ENCODE results near the gene GPHN.

The GPHN gene

DNA sequence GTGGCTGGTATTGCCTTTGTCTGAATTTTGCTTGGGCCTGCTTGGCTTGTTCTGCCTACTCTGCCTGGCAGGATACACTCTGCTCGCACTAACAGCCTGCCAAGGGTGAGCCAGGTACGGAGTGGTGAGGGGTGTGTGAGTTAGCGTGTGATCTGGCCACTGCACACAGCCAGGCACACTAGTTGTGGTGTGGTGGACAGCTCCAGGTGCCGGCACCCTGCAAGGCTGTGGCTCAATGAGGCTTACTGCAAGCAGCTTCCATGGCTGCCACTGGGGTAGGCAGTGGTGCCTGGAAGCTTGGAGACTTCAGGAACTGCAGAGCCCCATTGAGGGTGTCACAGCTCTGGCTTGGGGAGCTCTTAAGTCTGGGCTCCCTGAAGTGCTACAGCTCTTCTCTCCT lies 87.4 kb downstream of the GPHN start:
- Histone ChIP-seq H3K4me1 (peaks cover 2% of the 10 kb centered on the region; the same call in 1 of the 2 replicates), H3K36me3 (replicated peaks) (no peaks in the 10 kb centered on the region), H3K27me3 (ENCODE audit: low read depth) (no peaks in the 10 kb centered on the region), H3K9me3 (peaks cover 4% of the 10 kb centered on the region; the same call in 1 of the 2 replicates), H3K4me3 (no peak overlapping the region)
- no peak for DNase-seq (ENCODE audit: low spot score in 2 of 2)
- in situ Hi-C loops (cut with MboI; ENCODE audit: low sequenced_read_pairs) = no loop called here

DNA sequence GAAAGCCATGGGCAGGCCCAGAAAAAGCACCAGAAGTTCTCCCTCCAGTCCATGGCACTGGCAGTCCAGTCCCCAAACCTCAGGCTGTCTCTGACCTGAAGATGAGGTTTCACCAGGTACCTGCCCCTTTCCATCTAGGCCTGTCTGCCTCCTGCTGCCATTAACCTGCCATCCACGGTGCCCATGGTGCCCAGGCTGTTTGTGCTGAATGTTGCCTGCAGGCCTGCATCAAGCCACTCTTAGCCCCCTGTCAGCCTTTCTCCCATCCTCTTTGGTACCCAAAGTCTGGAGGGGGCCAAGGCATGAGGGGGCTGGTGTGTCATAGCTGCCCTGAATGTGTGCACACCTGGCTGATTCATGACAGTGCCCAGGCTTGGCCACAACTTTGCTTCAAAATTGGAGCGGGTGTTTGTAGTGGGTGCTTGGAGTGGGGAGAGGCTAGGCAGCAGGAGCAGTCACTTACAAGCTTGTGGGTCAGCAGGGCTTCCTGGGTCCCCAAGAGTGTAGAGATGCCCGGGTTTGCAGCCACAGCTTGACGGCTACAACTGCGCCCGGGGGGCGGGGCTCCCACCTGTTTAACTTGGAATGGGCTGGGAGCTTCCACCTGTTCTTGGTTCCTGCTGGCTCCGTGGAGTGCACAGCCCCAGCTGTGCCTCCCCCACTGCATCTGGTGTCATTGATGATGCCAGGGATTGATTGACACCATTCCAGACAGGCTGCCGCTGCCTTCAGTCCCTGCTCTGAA lies 88.5 kb downstream of the GPHN start:
- Histone ChIP-seq H3K9me3 (peaks cover 4% of the 10 kb centered on the region; the same call in 1 of the 2 replicates), H3K36me3 (replicated peaks) (no peaks in the 10 kb centered on the region), H3K4me1 (peaks cover 4% of the 10 kb centered on the region; the same call in 1 of the 2 replicates), H3K4me3 (no peak overlapping the region), H3K27me3 (ENCODE audit: low read depth) (no peaks in the 10 kb centered on the region)
- DNase-seq (ENCODE audit: low spot score in 2 of 2) = no peak
- in situ Hi-C loops (cut with MboI; ENCODE audit: low sequenced_read_pairs) = no loop called here

DNA sequence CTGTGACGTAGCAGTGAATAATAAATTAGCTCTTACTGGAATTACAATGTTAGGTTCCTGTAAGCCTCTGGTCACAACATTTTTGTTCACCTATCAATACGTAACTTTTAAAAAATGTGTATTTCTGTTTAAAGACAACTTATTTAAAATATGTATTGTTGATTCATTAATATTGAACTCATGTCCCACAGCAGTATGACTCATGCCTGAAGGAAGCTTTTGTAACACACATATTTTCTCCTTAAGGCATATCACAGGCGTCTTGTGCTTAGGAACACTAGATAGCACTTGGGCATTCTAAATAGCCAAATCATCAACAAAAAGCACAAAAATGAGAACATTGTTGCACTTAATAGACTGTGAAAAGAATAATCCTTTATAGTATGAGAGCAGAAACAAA lies 92.5 kb downstream of the GPHN start:
- Histone ChIP-seq H3K27me3 (ENCODE audit: low read depth) (no peaks in the 10 kb centered on the region), H3K9me3 (no peaks in the 10 kb centered on the region), H3K36me3 (replicated peaks) (no peaks in the 10 kb centered on the region), H3K4me1 (peaks cover 4% of the 10 kb centered on the region; the same call in 1 of the 2 replicates), H3K4me3 (no peak overlapping the region)
- in situ Hi-C loops (cut with MboI; ENCODE audit: low sequenced_read_pairs) = no loop called here
- no peak for DNase-seq (ENCODE audit: low spot score in 2 of 2)

DNA sequence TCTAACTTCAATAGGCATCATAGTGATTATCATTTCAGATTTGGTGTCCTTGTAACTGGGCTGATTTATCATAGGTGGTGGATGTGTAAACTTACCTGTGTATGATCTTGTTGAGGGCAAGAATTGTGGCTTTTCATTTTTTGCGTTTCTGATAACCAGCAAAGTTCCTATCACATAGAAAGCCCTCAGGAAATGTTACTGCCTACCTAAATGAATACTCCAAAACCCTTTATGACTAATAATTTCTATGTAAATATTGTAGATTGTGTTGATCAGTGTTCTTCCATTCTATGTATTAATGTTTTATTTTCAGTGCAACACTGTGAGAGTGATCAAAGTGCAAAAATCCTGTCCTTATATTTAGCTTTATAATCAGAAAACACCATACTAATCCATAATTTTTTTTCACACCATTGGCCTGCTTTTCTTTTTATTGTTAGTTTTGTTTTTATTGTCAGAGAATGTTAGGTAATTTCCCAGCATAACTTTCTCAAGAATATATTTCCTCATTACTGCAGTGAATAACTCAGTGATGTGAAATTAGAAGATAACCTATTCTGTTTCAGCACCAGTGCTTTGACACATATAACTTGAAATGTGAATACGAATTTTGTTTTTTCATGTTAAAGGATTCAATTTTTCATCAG lies 94.1 kb downstream of the GPHN start:
- no peaks in the 10 kb centered on the region for H3K36me3 ChIP-seq (replicated peaks)
- peaks cover 11% of the 10 kb centered on the region for H3K4me1 ChIP-seq
- no peak overlapping the region for H3K4me3 ChIP-seq
- no peak for DNase-seq (ENCODE audit: low spot score in 2 of 2)
- no peaks in the 10 kb centered on the region for H3K27me3 ChIP-seq (ENCODE audit: low read depth)
- in situ Hi-C loops (cut with MboI; ENCODE audit: low sequenced_read_pairs) = no loop called here
- H3K9me3 ChIP-seq = no peaks in the 10 kb centered on the region

DNA sequence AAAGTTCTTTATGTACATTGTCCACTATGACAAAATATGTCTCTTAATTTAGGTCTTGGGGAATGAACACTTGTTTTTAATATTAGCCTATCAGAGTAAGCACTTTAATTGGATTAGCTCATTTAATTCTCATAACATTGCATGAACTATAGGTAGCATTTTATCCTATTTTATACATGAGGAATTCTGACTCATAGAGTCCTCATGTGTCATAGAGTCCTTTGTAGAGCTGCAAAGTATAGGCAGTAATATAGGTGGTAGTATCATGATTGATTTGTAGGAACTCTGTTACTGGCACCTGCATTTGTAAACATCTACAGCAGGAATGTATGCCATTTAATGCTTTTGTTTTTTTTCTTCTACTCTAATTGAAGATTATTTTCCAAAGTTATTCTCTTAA lies 96.0 kb downstream of the GPHN start:
- no peaks in the 10 kb centered on the region for H3K27me3 ChIP-seq (ENCODE audit: low read depth)
- in situ Hi-C loops (cut with MboI; ENCODE audit: low sequenced_read_pairs) = no loop called here
- H3K4me1 ChIP-seq = peaks cover 30% of the 10 kb centered on the region
- no peaks in the 10 kb centered on the region for H3K36me3 ChIP-seq (replicated peaks)
- no peak for DNase-seq (ENCODE audit: low spot score in 2 of 2)
- no peak overlapping the region for H3K4me3 ChIP-seq
- H3K9me3 ChIP-seq = no peaks in the 10 kb centered on the region

DNA sequence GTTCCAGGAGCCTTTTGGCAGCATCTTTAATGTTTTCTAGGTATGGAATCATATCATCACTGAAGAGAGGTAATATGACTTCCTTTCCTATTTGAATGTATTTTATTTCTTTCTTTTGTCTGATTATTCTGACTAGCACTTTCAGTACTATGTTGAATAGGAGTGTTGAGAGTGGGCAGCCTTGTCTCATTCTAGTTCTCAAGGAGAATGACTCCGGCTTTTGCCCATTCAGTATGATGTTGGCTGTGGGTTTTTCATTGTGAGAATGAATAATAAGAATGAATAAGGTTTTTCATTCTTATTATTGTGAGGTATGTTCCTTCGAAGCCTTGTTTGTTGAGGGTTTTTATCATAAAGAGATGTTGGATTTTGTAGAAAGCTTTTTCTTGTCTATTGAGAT lies 98.9 kb downstream of the GPHN start:
- in situ Hi-C loops (cut with MboI; ENCODE audit: low sequenced_read_pairs) = loop anchor here (5.0 kb wide), 1 partner anchor 100 kb away; the partner anchor contains the start of gene GPHN
- Histone ChIP-seq H3K4me3 (no peak overlapping the region), H3K36me3 (replicated peaks) (no peaks in the 10 kb centered on the region), H3K9me3 (no peaks in the 10 kb centered on the region), H3K27me3 (ENCODE audit: low read depth) (no peaks in the 10 kb centered on the region), H3K4me1 (peaks cover 36% of the 10 kb centered on the region)
- peak; percentile 42 to 46 for DNase-seq (ENCODE audit: low spot score in 2 of 2)

DNA sequence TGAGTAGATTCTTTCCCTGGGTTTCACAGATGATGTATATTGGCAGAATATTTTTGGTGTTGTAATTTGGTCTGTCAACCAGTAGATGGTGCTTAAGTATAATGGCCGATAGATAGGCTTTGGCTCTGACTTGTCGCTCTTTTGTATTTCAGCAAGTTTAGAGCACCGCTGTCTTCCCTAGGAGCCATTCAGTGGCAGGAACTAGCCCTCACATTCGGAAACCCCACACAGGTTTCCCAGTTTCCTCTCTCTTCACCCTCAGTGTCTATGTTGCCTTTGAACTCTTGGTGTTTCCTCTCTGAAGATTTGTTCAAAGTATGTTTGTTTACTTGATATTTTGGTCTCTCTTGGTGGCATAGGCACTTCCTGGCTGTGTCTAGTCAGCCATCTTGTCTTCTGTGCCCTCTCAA lies 102.2 kb downstream of the GPHN start:
- H3K36me3 ChIP-seq (replicated peaks) = no peaks in the 10 kb centered on the region
- DNase-seq (ENCODE audit: low spot score in 2 of 2) = peak; percentile 32 to 62
- H3K4me1 ChIP-seq = peaks cover 36% of the 10 kb centered on the region
- H3K4me3 ChIP-seq = peak overlapping the region; percentile 5; the same call in 1 of the 2 replicates
- no peaks in the 10 kb centered on the region for H3K27me3 ChIP-seq (ENCODE audit: low read depth)
- no peaks in the 10 kb centered on the region for H3K9me3 ChIP-seq
- in situ Hi-C loops (cut with MboI; ENCODE audit: low sequenced_read_pairs) = no loop called here

DNA sequence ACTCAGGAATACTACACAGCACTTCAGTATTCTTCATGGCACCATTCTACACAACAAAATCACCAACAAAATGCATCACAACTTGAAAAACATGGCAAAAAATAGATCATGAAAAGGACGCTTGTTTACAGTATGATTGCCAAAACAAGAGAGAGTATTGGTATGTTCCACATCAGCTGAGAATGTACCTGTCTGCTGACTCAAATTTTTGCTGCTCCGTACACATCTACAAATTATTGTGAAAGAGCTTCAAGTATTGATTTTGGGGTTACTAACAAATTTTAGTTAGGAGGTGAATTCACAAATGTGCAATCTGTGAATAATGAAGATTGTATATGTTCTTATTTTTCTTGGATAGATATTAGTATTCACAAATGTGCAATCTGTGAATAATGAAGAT lies 105.4 kb downstream of the GPHN start:
- Histone ChIP-seq H3K9me3 (0 out of 2 replicates have a peak, but pooled peaks cover 3% of the 10 kb centered on the region), H3K4me1 (peaks cover 15% of the 10 kb centered on the region), H3K36me3 (replicated peaks) (no peaks in the 10 kb centered on the region), H3K27me3 (ENCODE audit: low read depth) (no peaks in the 10 kb centered on the region), H3K4me3 (no peak overlapping the region)
- in situ Hi-C loops (cut with MboI; ENCODE audit: low sequenced_read_pairs) = no loop called here
- no peak for DNase-seq (ENCODE audit: low spot score in 2 of 2)

DNA sequence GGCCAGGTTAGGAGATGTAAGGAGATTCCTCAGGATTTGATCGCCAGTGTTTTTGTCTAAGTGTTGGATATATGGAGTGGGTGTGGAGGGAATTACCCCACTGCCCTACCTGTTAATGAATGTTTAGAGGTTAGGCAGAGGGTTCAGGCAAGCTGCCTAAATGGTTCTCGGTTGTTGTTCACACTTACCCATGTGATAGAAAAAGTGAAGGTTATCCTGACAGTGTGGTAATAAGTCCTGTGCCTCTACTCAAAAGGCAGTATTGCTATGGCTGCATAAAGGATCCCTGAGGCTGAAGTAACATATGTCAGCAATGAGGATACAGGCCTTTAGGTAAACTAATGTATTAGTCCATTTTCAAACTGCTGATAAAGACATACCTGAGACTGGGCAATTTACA lies 112.0 kb downstream of the GPHN start:
- DNase-seq (ENCODE audit: low spot score in 2 of 2) = no peak
- in situ Hi-C loops (cut with MboI; ENCODE audit: low sequenced_read_pairs) = loop anchor here (10.0 kb wide), 1 partner anchor 515 kb away; no protein-coding TSS in a partner anchor
- H3K4me3 ChIP-seq = no peak overlapping the region
- H3K36me3 ChIP-seq (replicated peaks) = no peaks in the 10 kb centered on the region
- H3K27me3 ChIP-seq (ENCODE audit: low read depth) = no peaks in the 10 kb centered on the region
- H3K4me1 ChIP-seq = peaks cover 9% of the 10 kb centered on the region
- peaks cover 3% of the 10 kb centered on the region; the same call in 1 of the 2 replicates for H3K9me3 ChIP-seq

DNA sequence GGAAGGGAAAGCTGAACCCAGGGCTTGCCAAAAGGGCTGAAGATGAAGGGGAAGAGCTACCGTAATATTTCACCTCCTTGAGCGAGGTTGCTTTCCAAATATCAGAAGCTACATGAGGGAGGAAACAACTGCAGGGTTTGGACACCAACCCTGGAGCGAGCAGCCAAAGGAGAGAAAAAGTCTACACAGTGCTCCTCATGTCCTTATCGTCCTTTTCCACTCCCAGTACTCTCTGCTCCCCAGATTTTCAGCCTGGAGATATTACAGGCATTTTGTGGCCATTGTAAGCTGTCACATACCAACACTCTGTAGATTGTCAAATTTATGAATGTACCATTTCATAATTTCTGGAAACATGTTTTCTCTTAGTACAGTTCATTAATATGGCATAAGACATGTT lies 115.9 kb downstream of the GPHN start:
- in situ Hi-C loops (cut with MboI; ENCODE audit: low sequenced_read_pairs) = loop anchor here (10.0 kb wide), 1 partner anchor 511 kb away; no protein-coding TSS in a partner anchor
- Histone ChIP-seq H3K9me3 (no peaks in the 10 kb centered on the region; the same call in 1 of the 2 replicates), H3K27me3 (ENCODE audit: low read depth) (no peaks in the 10 kb centered on the region), H3K36me3 (replicated peaks) (no peaks in the 10 kb centered on the region), H3K4me1 (peaks cover 25% of the 10 kb centered on the region), H3K4me3 (no peak overlapping the region)
- no peak for DNase-seq (ENCODE audit: low spot score in 2 of 2)

DNA sequence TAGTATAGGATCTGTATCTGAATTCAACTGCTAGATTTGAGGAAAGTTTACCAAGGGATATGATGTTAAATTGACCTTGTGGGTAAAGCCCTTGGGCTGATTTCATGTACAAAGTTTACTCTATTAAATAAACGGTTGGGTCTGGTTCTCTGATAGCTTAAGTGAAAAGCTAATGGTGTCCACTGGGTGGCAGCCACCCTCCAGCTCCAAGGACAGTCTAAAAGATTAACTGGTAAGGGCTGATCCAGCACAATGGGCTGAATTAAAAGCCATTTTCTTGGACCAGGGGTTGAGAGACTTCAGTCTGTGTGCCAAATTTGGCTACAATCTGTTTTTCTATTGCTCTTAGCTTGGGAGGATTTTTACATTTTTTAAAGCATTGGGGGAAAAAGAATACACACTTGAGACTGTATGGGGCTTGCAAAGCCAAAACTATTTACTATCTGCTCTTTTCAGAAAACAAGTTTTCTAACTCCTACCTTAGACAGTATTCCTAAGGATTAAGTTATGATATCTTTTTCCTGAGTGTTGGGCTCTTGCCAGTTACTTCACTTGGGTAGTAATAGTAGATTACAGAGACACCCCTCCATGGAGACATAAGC lies 116.5 kb downstream of the GPHN start:
- no peaks in the 10 kb centered on the region for H3K36me3 ChIP-seq (replicated peaks)
- H3K4me1 ChIP-seq = peaks cover 25% of the 10 kb centered on the region
- DNase-seq (ENCODE audit: low spot score in 2 of 2) = peak; percentile 56 to 78
- in situ Hi-C loops (cut with MboI; ENCODE audit: low sequenced_read_pairs) = loop anchor here (10.0 kb wide), 1 partner anchor 510 kb away; no protein-coding TSS in a partner anchor
- no peaks in the 10 kb centered on the region for H3K27me3 ChIP-seq (ENCODE audit: low read depth)
- H3K4me3 ChIP-seq = no peak overlapping the region
- no peaks in the 10 kb centered on the region; the same call in 1 of the 2 replicates for H3K9me3 ChIP-seq

DNA sequence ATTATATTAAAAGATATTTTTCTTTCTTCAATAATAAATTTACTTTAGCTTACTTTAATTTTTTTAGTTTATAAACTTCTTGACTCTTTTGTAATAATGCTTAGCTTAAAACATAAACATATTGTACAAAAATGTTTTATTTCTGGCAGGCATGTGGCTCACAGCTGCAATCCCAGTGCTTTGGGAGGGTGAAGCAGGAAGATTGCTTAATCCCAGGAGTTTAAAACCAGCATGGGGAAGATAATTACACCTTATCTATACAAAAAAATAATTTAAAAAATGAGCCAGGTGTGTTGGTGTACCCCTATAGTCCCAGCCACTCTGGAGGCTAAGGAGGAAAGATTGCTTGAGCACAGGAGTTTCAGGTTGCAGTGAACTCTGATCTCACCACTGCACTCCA lies 120.7 kb downstream of the GPHN start:
- DNase-seq (ENCODE audit: low spot score in 2 of 2) = no peak
- H3K9me3 ChIP-seq = no peaks in the 10 kb centered on the region
- H3K36me3 ChIP-seq (replicated peaks) = no peaks in the 10 kb centered on the region
- in situ Hi-C loops (cut with MboI; ENCODE audit: low sequenced_read_pairs) = loop anchor here (10.0 kb wide), 1 partner anchor 506 kb away; no protein-coding TSS in a partner anchor
- no peaks in the 10 kb centered on the region for H3K27me3 ChIP-seq (ENCODE audit: low read depth)
- H3K4me3 ChIP-seq = no peak overlapping the region
- H3K4me1 ChIP-seq = peaks cover 25% of the 10 kb centered on the region

DNA sequence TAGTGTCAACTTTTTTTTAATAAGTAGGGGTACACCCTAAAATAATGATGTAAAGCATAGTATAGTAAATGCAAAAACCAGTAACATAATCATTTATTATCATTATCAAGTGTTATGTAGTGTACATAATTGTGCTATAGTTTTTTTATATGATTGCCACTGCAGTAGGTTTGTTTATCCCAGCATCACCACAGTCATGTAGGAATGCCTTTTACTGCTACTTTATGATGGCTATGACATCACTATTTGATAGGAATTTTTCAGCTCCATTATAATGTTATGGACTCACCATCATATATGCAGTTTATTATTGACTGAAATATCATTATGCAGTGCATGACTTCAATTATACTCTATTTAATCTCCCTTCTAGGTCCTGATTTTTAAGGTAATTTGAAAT lies 121.6 kb downstream of the GPHN start:
- no peak overlapping the region for H3K4me3 ChIP-seq
- no peaks in the 10 kb centered on the region for H3K36me3 ChIP-seq (replicated peaks)
- peaks cover 21% of the 10 kb centered on the region for H3K4me1 ChIP-seq
- no peaks in the 10 kb centered on the region for H3K9me3 ChIP-seq
- no peak for DNase-seq (ENCODE audit: low spot score in 2 of 2)
- no peaks in the 10 kb centered on the region for H3K27me3 ChIP-seq (ENCODE audit: low read depth)
- in situ Hi-C loops (cut with MboI; ENCODE audit: low sequenced_read_pairs) = loop anchor here (10.0 kb wide), 1 partner anchor 505 kb away; no protein-coding TSS in a partner anchor

DNA sequence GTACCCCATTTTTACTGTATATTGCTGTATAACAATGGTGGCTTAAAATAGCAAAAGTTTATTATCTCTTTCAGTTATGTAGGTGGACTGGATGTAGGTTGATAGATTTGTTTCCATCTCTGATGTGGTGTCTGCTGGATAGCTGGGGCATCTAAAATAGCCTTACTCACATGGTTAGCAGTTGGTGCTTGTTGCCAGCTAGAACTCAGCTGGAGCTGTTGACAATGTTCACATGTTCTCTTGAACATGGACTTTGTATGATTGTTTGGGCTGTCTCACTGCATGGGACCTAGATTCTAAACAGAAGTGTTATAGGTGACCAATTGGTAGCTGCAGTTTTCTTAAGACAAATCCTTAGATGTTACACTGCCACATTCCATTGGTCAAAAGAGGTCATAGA lies 126.9 kb downstream of the GPHN start:
- H3K36me3 ChIP-seq (replicated peaks) = no peaks in the 10 kb centered on the region
- in situ Hi-C loops (cut with MboI; ENCODE audit: low sequenced_read_pairs) = no loop called here
- H3K27me3 ChIP-seq (ENCODE audit: low read depth) = no peaks in the 10 kb centered on the region
- no peaks in the 10 kb centered on the region; the same call in 1 of the 2 replicates for H3K4me1 ChIP-seq
- no peaks in the 10 kb centered on the region for H3K9me3 ChIP-seq
- no peak for DNase-seq (ENCODE audit: low spot score in 2 of 2)
- H3K4me3 ChIP-seq = no peak overlapping the region
